HG03521 (cell line): ENCODE data around the gene ZNF771.

ENCODE experiments used
- ATAC-seq: cut with Tn5 transposase; IDR thresholded peaks from one replicate; pipeline ENCODE4 v1.9.1; 2021; ENCODE audit warnings: mild to moderate bottlenecking, moderate library complexity; ENCODE audit not compliant: unreplicated experiment

Gene ZNF771

GRCh38 chr16:30407102-30407803, at the start of gene ZNF771:
TSS of gene ZNF771 (plus strand) at chr16:30407606. CDS start at chr16:30408054, 448 bp downstream.
- peak; percentile 77 for ATAC-seq

- ATAC-seq = no peak
These were observed 49.5 kb upstream of the ZNF771 start for GRCh38 chr16:30357715-30358576.

- no peak for ATAC-seq
These were observed 48.8 kb upstream of the ZNF771 start for GRCh38 chr16:30358577-30358936.

GRCh38 chr16:30358990-30359870, 48.2 kb upstream of the ZNF771 start:
- no peak for ATAC-seq

GRCh38 chr16:30359871-30360170, 47.6 kb upstream of the ZNF771 start:
- no peak for ATAC-seq

- ATAC-seq = no peak
These were observed 46.2 kb upstream of the ZNF771 start for GRCh38 chr16:30361180-30361579.

- ATAC-seq = no peak
These were observed 42.2 kb upstream of the ZNF771 start for GRCh38 chr16:30365200-30365599.

- ATAC-seq = no peak
These were observed 40.9 kb upstream of the ZNF771 start for GRCh38 chr16:30366511-30366910.

- no peak for ATAC-seq
These were observed 39.9 kb upstream of the ZNF771 start for GRCh38 chr16:30367349-30368009.

GRCh38 chr16:30368122-30368791, 39.1 kb upstream of the ZNF771 start:
- no peak for ATAC-seq

- ATAC-seq = no peak
These were observed 38.7 kb upstream of the ZNF771 start for GRCh38 chr16:30368792-30369090.

GRCh38 chr16:30369091-30369937, 38.1 kb upstream of the ZNF771 start:
- ATAC-seq = no peak

- ATAC-seq = no peak
These were observed 37.4 kb upstream of the ZNF771 start for GRCh38 chr16:30369938-30370455.

GRCh38 chr16:30370456-30371247, 36.8 kb upstream of the ZNF771 start, which contains the start of gene TBC1D10B:
TSS of gene TBC1D10B (minus strand) at chr16:30370494. CDS start at chr16:30370183, 311 bp downstream.
- peak; percentile 71 for ATAC-seq

- no peak for ATAC-seq
These were observed 36.1 kb upstream of the ZNF771 start for GRCh38 chr16:30371248-30371816.

- ATAC-seq = no peak
These were observed 35.2 kb upstream of the ZNF771 start for GRCh38 chr16:30372038-30372712.

- no peak for ATAC-seq
These were observed 34.7 kb upstream of the ZNF771 start for GRCh38 chr16:30372725-30373124.

- no peak for ATAC-seq
These were observed 32.9 kb upstream of the ZNF771 start, which contains the start of gene MYL11 for GRCh38 chr16:30374538-30374937. TSS of gene MYL11 (plus strand) at chr16:30374802. CDS start at chr16:30374858, 56 bp downstream.
